ENCODE results near the gene IQCH.

Gene IQCH

DNA sequence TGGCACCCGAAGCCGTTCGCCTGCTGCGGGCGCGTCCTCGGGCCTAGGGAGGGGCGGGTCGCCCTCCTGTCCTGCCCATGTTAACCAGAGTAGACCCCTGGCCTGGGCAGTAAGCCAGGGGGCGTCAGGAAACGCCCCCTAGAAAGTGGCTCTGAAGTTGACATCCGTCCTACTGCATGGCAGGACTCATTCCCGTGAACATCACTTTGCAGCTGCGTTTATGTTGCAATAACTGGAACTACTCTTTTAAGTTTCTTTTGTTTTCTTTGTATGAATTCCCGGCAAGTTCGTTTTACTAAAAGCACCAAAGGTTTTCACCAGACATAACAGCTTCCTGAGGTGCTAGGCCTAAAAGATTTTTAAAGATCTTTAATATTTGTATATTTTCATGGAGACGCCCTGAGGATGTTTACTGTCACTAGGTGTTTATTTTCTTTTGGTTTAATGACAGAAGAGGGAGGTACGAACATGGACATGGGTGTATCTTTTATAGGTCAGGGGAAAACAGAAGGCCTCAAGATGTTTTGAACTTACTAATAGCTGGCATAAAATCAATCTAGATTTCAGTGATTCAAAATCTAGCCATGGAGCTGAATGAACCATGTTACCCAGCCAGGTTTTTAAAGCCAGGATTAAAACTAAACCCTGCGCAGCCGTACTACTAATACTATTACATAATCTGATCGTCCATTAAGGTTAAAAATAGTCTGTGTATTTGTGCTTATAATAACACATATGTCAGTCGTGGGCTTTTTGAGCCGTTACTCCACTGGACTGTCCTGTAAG, 267.4 kb downstream of the IQCH start:
- H3K79me2 ChIP-seq (ENCODE audit: low read length), result peaks cover 48% of the 10 kb centered on the region
- H4K20me1 ChIP-seq (ENCODE audit: insufficient read depth, low read length), result no peaks in the 10 kb centered on the region
- H3F3A ChIP-seq (ENCODE audit: insufficient read depth, low read length), result peaks cover 16% of the 10 kb centered on the region; the same call in 1 of the 2 replicates
- no peaks in the 10 kb centered on the region for H3K9me3 ChIP-seq (replicated peaks; ENCODE audit: insufficient read depth, low read length)
- peaks cover 10% of the 10 kb centered on the region; the same call in 1 of the 2 replicates for H3K4me1 ChIP-seq (ENCODE audit: low read length)
- no peaks in the 10 kb centered on the region; the same call in 1 of the 2 replicates for H3K36me3 ChIP-seq (replicated peaks; ENCODE audit: insufficient read depth, low read length)
- no peaks in the 10 kb centered on the region for H3K9me2 ChIP-seq (replicated peaks; ENCODE audit: insufficient read depth, low read length)
- peak; percentile 18 for DNase-seq
- H3K9ac ChIP-seq (ENCODE audit: low read length), result peak overlapping the region; percentile 98
- peak overlapping the region; percentile 89 for H3K4me3 ChIP-seq (ENCODE audit: low read length)
- peak overlapping the region; percentile 93; the same call in 1 of the 2 replicates for H3K27ac ChIP-seq (ENCODE audit: low read length)
- peak overlapping the region; percentile 61 for H2AFZ ChIP-seq (ENCODE audit: low read length)
- H3K27me3 ChIP-seq (replicated peaks; ENCODE audit: insufficient read depth, low read length), result no peaks in the 10 kb centered on the region
- TF ChIP-seq, protein P1, sequence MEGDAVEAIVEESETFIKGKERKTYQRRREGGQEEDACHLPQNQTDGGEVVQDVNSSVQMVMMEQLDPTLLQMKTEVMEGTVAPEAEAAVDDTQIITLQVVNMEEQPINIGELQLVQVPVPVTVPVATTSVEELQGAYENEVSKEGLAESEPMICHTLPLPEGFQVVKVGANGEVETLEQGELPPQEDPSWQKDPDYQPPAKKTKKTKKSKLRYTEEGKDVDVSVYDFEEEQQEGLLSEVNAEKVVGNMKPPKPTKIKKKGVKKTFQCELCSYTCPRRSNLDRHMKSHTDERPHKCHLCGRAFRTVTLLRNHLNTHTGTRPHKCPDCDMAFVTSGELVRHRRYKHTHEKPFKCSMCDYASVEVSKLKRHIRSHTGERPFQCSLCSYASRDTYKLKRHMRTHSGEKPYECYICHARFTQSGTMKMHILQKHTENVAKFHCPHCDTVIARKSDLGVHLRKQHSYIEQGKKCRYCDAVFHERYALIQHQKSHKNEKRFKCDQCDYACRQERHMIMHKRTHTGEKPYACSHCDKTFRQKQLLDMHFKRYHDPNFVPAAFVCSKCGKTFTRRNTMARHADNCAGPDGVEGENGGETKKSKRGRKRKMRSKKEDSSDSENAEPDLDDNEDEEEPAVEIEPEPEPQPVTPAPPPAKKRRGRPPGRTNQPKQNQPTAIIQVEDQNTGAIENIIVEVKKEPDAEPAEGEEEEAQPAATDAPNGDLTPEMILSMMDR (IDR thresholded peaks at IDR 0.05; ENCODE audit: low read length), result no peak
- TF ChIP-seq EZH2 (optimal IDR thresholded peaks at IDR 0.05; ENCODE audit: low read depth, low read length) (no peak), EZH2phosphoT487 (IDR thresholded peaks at IDR 0.05; ENCODE audit: low read length) (no peak)
- H3K4me2 ChIP-seq (ENCODE audit: low read depth, low read length), result peak overlapping the region; percentile 88

GRCh38 chr15:67523330-67523729, 268.7 kb downstream of the IQCH start:
- no peak for DNase-seq
- no peak overlapping the region for H2AFZ ChIP-seq (ENCODE audit: low read length)
- no peaks in the 10 kb centered on the region for H3K27me3 ChIP-seq (replicated peaks; ENCODE audit: insufficient read depth, low read length)
- TF ChIP-seq, protein P1 (IDR thresholded peaks at IDR 0.05; ENCODE audit: low read length), result no peak
- TF ChIP-seq EZH2 (optimal IDR thresholded peaks at IDR 0.05; ENCODE audit: low read depth, low read length) (no peak), EZH2phosphoT487 (IDR thresholded peaks at IDR 0.05; ENCODE audit: low read length) (no peak)
- H3K4me2 ChIP-seq (ENCODE audit: low read depth, low read length), result peak overlapping the region; percentile 88
- H3K79me2 ChIP-seq (ENCODE audit: low read length), result peaks cover 48% of the 10 kb centered on the region
- H3K9ac ChIP-seq (ENCODE audit: low read length), result no peak overlapping the region
- H3K9me2 ChIP-seq (replicated peaks; ENCODE audit: insufficient read depth, low read length), result no peaks in the 10 kb centered on the region
- H4K20me1 ChIP-seq (ENCODE audit: insufficient read depth, low read length), result no peaks in the 10 kb centered on the region
- peaks cover 16% of the 10 kb centered on the region; the same call in 1 of the 2 replicates for H3F3A ChIP-seq (ENCODE audit: insufficient read depth, low read length)
- H3K4me3 ChIP-seq (ENCODE audit: low read length), result no peak overlapping the region
- no peaks in the 10 kb centered on the region; the same call in none of the 2 replicates for H3K36me3 ChIP-seq (replicated peaks; ENCODE audit: insufficient read depth, low read length)
- H3K27ac ChIP-seq (ENCODE audit: low read length), result no peak overlapping the region
- H3K4me1 ChIP-seq (ENCODE audit: low read length), result peaks cover 10% of the 10 kb centered on the region; the same call in 1 of the 2 replicates
- no peaks in the 10 kb centered on the region for H3K9me3 ChIP-seq (replicated peaks; ENCODE audit: insufficient read depth, low read length)

DNA sequence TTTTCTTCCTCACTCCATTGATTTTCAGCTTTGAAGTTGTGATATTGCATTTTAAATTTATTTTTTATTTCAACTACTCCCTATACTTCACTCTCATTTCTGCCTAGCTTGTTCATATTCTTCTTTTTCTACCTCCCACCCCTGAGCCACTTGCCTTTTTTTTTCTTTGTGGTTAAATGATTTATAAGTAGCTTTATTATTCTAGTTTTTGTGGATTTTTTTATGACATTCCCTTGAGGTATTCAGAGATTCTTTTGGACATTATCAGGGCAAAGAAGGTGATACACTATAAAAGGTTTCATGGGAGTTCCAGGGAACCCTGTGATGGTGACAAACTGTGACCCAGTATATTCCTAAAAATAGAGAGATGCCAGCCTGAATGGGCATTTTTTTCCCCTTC, 269.6 kb downstream of the IQCH start:
- Histone ChIP-seq H3K36me3 (replicated peaks; ENCODE audit: insufficient read depth, low read length) (no peaks in the 10 kb centered on the region; the same call in none of the 2 replicates), H3K27me3 (replicated peaks; ENCODE audit: insufficient read depth, low read length) (no peaks in the 10 kb centered on the region), H3K9me2 (replicated peaks; ENCODE audit: insufficient read depth, low read length) (no peaks in the 10 kb centered on the region), H3K27ac (ENCODE audit: low read length) (no peak overlapping the region), H3K9me3 (replicated peaks; ENCODE audit: insufficient read depth, low read length) (no peaks in the 10 kb centered on the region), H3F3A (ENCODE audit: insufficient read depth, low read length) (peaks cover 16% of the 10 kb centered on the region; the same call in 1 of the 2 replicates), H3K4me3 (ENCODE audit: low read length) (no peak overlapping the region), H3K79me2 (ENCODE audit: low read length) (peaks cover 48% of the 10 kb centered on the region), H4K20me1 (ENCODE audit: insufficient read depth, low read length) (no peaks in the 10 kb centered on the region), H2AFZ (ENCODE audit: low read length) (no peak overlapping the region), H3K4me1 (ENCODE audit: low read length) (peaks cover 10% of the 10 kb centered on the region; the same call in 1 of the 2 replicates), H3K4me2 (ENCODE audit: low read depth, low read length) (no peak overlapping the region), H3K9ac (ENCODE audit: low read length) (no peak overlapping the region)
- no peak for DNase-seq
- TF ChIP-seq EZH2phosphoT487 (IDR thresholded peaks at IDR 0.05; ENCODE audit: low read length), result no peak
- no peak for TF ChIP-seq EZH2 (optimal IDR thresholded peaks at IDR 0.05; ENCODE audit: low read depth, low read length)
- TF ChIP-seq, protein P1 (IDR thresholded peaks at IDR 0.05; ENCODE audit: low read length), result no peak
